HG03025 (cell line): ENCODE results near the gene UBE2I.

Source experiments
- ATAC-seq: cut with Tn5 transposase; IDR thresholded peaks from one replicate; pipeline ENCODE4 v1.9.1; 2021; ENCODE audit warnings: mild to moderate bottlenecking, moderate library complexity; ENCODE audit not compliant: unreplicated experiment, low FRiP score

UBE2I gene

DNA sequence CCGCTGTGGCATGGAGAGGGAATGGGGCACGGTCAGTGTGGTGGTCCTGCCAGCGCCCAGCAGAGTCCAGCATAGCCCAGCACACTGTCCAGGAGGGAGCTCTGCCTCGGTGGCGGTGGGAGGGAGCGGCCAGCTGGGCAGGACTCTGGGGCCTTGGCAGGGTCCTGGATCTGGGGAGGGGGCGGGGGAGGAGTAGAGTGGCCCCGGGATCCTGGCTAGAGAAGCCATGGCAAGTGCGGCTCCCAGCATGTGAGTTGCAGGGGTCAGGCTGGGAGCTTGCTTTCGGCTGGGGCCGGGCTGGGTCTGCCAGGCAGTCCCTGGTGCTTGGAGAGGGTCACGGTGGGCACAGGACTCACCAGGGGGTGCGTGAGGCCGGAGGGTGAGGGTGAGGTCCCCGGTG is 46.2 kb downstream of the UBE2I start:
- ATAC-seq, result no peak

DNA sequence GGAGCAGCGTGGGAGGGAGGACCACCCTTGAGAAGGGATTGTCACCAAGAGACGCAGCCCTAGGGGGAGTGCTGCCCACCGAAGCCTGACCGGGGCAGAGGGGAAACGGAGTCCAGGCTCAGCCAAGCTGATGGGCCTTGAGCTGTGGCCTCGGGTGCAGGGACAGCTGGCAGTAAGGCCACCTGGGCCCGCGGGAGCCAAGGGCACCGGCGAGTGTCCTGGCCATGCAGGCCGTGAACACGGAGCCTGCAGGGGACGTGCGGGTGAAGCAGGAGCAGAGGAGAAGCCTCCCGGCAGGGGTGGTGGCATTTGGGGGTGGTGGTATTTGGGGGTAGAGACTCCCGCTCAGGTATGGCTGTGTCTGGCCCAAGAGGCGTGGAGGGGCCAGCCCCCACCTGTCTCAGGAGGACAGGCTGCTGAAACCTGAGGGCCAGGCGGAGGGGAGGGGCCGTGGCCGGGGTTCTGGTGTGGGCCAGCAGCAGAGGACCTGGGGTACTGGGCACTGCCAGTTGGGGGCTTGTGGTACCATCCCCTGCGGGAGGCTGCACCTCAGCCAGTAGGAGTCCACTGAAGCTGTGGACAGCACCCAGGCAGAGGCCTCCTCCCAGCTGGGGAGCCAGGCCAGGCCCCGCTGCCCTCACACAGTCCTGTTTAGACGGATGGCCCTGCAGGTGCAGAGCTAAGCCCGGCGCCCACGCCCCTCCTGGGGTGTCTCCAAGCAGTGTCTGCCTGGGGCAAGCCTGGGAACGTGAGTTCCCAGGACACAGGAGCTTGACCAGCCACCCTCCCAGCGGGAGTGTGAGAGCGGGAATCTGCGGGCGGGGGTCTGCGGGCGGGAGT is 46.8 kb downstream of the UBE2I start:
- no peak for ATAC-seq

DNA sequence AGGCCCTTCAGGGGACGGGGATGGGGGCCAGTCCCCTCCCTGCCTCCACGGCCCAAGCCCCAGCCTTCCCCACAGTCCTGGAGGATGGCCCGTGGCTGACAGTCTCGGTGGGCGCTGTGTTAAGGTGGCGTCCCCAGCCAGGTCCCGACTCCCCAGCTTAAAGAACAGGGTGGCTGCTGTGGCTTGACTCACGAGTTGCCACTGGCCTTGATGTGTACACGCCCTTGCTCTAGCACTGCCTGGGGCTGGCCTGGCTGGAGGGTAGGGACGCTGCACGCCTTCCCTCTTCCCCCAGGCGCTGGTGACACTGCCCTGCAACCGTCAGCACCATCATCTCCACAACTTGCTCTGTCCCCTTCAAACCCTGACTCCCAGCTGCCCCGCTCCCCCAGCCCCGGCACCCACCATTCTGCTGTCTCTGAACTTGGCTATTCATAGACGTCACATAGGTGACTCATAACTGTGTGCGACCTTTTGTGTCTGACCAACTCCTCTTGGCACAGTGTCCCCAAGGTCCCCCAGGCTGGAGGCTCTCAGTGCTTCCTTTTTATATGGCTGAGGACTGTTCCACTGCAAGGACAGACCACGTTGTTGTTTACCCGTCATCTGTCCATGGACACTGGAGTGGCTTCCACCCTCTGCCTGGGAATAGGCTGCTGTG is 48.6 kb downstream of the UBE2I start:
- no peak for ATAC-seq

DNA sequence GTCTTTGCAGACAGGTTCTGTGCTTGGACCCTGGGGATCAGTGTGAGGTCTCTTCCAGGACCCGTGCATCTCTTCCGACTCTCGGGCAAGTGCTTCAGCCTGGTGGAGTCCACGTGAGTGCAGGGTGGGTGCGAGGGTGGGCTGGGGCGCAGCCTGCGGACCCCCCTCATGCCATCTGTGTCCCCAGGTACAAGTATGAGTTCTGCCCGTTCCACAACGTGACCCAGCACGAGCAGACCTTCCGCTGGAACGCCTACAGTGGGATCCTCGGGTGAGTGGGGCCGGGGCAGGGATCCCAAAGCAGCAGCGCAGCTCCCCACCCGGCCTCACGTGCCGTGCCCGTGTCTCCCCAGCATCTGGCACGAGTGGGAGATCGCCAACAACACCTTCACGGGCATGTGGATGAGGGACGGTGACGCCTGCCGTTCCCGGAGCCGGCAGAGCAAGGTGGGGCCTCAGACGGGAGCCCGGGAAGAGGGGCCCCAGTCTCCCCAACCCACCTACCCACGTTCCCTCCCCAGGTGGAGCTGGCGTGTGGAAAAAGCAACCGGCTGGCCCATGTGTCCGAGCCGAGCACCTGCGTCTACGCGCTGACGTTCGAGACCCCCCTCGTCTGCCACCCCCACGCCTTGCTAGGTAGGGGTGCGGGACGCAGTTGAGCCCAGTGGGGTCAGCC is 52.4 kb downstream of the UBE2I start:
- no peak for ATAC-seq

DNA sequence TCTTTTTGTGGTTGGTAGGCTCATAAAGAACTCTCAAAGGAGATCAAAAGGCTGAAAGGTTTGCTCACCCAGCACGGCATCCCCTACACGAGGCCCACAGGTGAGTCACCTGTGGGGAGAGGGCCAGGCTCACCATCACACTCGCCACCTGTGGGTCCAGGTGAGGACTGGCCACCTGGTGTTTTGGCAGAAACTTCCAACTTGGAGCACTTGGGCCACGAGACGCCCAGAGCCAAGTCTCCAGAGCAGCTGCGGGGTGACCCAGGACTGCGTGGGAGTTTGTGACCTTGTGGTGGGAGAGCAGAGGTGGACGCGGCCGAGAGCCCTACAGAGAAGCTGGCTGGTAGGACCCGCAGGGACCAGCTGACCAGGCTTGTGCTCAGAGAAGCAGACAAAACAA is 53.4 kb downstream of the UBE2I start:
- no peak for ATAC-seq

DNA sequence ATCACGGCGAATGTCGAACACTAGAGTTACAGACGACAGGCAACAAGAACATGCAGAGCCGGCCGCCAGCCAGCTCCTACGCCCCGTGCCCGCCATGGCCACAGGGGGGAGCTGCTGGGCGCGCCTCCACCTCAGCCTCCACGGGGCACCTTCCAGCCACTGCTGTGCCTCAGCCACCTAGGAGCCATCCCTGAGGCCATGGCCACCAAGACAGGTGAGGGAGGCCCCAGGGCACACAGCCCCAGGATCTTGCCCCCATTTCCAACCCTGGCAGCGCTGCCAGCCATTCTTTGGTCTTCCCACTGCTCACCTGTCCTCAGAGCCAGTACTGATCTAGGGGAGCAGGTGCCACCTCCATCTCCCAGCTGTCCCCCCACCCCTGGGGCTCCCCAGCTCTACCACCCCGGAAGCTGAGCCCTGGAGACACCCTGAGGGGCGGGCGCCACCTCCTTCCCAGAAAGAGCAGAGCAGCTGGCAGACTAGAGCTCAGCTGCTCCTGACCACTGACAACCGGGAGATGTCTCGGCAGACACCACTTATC is 54.1 kb downstream of the UBE2I start:
- ATAC-seq, result no peak

DNA sequence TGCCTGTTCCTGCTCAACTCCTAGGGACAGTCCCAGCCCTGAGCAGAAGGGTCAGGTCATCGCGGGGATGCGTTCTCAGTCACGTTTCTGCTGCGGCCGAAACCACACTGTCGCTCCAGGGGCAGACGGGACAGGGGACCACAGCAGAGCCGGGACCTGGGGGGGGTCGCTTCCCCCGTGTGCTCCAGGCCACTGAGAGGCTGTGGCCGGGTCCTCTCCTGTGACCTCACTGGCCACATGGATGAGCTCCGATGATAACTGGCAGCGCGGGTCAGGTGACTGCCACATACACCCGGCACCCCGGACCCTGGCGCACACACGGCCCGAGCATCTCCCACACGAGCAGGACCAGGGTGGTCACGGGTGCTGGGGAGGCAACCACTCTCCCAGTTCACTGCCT is 55.1 kb downstream of the UBE2I start:
- ATAC-seq, result no peak

DNA sequence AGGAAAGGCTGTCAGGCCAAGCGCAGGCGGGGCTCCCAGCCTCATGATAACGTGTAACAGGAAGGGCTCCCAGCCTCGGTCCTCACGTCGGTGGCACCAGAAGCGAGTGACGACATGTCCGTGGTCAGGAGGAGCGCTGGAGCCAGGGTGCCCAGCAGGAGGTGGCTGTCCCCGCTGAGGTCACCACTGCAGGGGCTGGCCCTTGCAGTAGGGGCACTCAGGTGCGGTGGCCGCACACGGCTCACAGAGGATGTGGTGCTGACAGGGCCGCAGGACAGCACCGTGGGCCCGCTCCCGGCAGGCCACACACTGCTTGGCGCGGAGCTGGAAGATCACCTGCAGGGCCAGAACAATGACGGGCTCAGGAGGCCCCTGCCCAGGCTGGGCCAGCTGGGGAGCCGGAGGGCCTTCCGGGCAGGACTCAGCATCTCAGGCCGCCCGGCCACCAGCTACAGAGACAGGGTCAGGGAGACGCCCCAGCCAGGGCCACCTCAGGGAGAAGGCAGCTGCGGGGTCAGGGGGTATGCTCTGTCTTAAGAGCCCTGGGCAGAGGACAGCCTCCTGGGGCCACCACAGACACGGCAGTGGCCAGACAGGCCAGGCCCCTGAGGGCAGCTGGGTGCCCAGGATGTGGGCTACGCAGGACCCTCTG is 56.8 kb downstream of the UBE2I start:
- ATAC-seq, result no peak

DNA sequence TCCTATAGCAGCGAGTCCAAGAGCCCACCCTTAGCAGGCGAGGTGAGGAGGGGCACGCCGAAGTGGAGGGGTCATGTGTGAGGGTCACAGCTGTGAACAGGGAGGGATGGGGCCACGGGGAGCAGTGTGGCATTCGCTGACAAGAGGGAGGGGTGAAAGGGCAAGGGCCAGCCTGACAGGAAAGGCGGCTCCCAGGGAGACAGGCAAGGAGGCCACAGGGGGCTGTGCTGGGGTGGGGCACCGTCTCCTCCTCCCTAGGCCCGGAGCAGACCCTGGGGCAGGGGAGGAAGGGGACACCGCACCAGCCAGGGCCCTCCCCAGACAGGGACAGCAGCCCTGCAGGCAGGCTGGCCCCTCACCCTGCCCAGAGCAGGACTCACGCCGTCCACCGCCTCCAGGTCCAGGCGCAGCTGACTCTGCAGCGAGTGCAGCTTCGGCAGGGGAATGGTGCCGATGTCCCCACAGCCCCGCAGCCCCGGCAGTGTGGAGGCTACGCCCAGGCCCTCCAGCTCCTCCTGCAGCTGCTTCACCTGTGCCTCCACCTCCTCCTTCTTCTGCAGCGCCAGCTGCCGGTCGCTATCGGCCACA is 57.4 kb downstream of the UBE2I start:
- no peak for ATAC-seq

DNA sequence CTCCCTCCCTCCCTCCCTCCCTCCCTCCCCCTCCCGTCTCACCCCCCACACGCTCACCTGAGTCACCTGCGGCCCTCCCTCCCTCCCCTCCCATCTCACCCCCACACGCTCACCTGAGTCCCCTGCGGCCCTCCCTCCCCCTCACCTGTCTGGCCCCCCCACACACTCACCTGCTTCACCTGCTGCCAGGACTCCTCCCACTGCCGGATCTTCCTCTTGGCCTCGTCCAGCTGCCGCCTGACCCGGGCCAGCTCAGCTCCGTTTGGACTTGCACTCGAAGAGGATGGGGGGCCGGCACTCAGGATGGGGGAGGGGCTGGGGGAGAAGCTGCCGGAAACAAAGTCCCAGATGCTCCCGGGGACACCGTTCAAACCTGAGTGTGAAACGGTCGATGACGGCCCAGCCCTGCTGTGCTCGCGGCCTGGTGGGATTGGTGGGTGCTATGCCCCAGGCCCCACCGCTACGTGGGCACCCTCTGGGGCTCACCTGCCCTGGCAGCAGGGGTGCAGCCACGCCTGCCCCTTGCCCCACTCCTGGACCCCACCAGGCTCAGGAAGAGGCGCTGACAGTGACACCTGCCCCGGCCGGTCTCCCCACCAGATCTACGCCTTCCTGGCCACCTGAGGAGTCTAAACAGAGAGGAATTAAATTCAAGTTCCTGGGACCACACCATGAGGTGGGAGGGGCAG is 58.2 kb downstream of the UBE2I start:
- no peak for ATAC-seq

DNA sequence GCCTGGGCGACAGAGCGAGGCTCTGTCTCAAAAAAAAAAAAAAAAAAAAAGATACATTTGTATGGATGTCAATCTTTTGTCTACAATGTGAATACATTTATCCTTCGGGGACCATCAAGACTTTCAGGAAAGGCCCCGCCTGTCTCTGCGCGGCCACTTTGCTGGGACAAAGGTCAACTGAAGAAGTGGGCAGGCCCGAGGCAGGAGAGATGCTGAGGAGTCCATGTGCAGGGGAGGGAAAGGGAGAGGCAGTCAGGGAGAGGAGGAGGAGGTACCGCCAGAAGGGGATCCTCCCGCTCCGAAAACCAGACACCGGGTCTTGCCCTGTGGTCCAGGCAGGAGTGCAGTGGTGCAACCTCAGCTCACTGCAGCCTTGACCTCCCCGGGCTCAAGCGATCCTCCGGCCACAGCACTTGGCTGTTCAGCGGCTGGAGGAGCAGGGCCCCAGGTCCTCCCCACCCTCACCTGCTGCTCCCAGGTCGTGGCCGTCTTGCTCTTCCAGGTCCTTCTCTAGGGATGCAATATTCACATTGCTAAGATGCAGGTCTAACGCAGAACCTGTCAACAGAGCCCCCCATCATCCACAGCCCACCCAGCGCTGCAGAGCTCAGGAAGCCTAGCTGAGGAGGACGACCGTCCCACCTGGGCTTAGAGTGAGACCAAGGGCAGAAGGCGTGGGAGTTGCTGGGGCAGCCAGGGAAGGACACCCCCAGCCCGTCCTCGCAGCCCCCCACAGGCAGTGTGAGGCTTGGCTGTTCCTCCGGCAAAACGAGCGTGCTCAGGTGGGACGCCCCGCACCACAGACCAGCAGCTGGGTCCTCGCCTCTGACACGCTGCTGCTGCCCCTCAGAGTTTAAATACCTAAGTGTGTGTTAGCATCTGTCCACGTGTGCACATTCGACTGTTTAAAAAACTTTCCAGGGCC is 61.9 kb downstream of the UBE2I start:
- no peak for ATAC-seq

DNA sequence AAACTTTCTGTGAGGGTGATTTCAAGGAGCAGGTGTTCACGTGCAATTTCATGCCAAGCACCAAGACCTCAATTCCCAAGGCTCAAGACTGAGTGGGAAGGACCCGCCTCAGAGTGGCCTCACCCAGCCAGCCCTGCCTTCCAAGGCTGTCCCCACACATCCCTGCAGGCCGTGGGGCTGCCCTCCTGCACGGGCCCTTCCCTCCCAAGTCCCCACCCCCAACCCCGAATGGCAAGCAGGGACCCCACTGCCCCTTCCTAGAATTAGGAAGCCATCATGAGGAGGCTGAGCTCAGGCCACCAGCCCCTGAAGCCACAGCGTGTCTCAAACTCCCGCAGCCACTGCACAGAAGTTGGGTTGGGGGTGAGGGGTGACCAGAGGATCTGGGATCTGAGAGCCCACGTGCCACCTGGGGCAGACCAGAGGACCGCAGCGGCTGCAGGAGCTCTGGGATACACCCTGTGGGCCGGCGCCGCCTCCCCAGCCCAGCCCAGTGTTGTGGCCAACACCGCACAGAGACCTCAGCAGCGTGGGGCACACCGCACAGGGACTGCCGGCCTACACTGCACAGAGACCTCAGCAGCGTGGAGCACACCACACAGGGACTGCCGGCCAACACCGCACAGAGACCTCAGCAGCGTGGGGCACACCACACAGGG is 63.0 kb downstream of the UBE2I start:
- ATAC-seq, result no peak

DNA sequence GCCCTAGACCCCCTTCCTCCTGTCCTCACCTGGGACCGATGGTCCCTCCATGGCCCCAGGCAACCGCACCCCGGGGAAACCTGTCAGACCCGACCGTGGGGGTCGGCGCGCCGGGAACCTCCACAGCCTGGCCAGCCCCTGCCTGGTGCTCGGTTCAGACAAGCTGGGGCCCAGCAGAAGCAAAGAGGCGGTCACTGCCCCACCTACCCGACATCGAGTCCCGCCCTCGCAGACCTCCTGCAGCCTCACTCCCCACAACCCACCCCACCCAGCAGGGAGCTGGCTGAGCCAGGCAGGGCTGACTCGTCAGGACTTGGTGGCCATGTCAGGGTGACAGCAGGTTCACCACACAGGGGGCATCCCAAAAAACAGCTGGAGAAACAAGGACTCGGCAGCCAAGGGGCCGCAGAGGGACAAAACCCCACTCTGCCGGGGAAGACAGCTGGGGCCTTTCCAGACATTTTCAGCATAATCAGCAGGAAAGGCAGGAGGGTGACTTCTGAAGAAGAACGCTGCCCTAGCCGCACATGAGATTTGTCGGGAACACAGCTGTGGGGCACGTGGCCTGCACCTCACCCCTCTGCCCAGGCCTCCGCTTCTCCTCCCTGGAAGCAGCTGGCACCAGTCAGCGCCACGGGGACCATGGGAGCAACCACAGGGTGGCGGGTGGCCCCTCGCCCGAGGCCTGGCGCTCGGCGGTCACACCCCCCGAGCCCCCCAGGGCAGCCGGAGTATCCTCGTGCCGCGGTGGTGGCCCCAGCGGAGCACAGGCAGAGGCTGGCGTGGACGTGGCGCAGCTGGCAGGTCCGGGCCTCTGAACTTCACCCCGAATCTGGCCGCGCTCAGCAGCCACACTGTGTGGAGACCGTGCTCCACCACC is 65.2 kb downstream of the UBE2I start:
- no peak for ATAC-seq

DNA sequence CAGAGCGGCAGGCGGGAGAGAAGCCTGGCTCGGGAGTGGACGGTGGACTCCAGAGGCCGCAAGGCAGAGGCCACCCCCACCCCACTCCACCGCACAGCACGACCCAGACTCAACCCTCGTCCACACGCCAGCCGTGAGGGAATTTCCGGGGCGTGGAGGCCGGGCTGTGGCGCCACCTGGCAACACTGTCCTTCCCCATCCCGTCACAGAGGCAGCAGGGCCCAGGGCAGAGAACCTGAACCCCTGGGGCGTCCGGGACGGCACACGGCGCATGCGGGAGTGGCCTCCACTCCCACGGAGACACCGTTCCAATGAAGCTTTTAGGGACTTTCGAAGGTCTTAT is 65.8 kb downstream of the UBE2I start:
- ATAC-seq, result no peak

DNA sequence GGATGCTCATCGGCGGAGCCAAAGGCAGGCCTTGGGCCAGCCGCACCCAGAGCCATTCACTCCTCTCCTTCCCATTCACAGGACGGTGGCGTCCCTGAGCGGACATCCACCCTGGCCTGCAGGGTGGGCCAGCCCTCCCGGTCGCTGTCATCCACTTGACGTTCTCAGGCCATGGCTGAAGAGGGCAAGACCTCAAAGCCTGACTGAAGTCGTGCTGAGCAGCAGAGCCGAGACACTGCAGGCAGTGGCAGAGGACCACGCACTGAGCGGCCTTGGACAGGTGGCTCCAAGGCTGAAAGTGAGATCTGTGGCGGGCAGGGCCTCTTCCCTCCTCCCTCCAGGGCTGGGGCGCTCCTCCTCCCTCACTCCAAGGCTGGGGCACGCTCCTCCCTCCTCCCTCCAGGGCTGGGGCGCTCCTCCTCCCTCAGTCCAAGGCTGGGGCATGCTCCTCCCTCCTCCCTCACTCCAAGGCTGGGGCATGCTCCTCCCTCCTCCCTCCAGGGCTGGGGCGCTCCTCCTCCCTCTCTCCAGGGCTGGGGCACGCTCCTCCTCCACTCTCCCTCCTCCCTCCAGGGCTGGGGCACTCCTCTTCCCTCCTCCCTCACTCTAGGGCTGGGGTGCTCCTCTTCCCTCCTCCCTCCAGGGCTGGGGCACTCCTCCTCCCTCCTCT is 66.4 kb downstream of the UBE2I start:
- ATAC-seq, result no peak
